CD4-positive, alpha-beta memory T cell (primary cell): ENCODE data around the gene ZNF521. TPM values are rescaled to one million over a fixed set of nuclear protein-coding genes. Genes with fewer than 3 reads are reported as not detected.

Source experiments
- CTCF ChIA-PET: fragments of 350-600 bp; sonication (Branson Sonifier 250); formaldehyde crosslinking; loops from one replicate; lab custom pipeline; 2021; ENCODE audit warnings: inconsistent platforms; ENCODE audit not compliant: partially characterized antibody; lab: Charles Lee
- POLR2A ChIA-PET: fragments of 350-600 bp; sonication (Branson Sonifier 250); formaldehyde crosslinking; loops from one replicate; lab custom pipeline; 2021; ENCODE audit not compliant: partially characterized antibody; lab: Charles Lee
- DNase-seq, 5 donors: peaks; one replicate each; pipeline versions ENCODE4 v3.0.0 to v3.0.0-alpha.2; 2020 to 2022; ENCODE audit warnings: mixed read lengths in 1 of 5
- H3K27ac ChIP-seq: one replicate; pipeline ENCODE4 v1.7.0; 2013; ENCODE audit warnings: low read depth, low read length
- H3K27me3 ChIP-seq: 2 replicates; pipeline ENCODE4 v1.7.0; 2013; ENCODE audit warnings: mild to moderate bottlenecking, low read length, moderate library complexity; ENCODE audit not compliant: insufficient read depth
- H3K36me3 ChIP-seq: 2 replicates; pipeline ENCODE4 v1.7.0; 2013; ENCODE audit warnings: mild to moderate bottlenecking, low read length, moderate library complexity; ENCODE audit not compliant: insufficient read depth
- H3K4me1 ChIP-seq: 2 replicates; pipeline ENCODE4 v1.7.0; 2013; ENCODE audit warnings: mild to moderate bottlenecking, low read length, moderate library complexity; ENCODE audit not compliant: insufficient read depth
- H3K4me3 ChIP-seq, 2 donors: one replicate each; pipeline ENCODE4 v1.7.0; 2013; ENCODE audit warnings: low read length in 2 of 2, mild to moderate bottlenecking in 1 of 2
- H3K9me3 ChIP-seq, 2 donors: one replicate each; pipeline ENCODE4 v1.7.0; 2013; ENCODE audit warnings: low read length in 2 of 2, control low read depth in 1 of 2; ENCODE audit not compliant: control insufficient read depth in 1 of 2
- H3K27ac Mint-ChIP-seq, 7 donors: one replicate each; pipeline ENCODE4 v1.8.0; 2020 to 2021; ENCODE audit warnings: mixed read lengths in 7 of 7, mild to moderate bottlenecking in 6 of 7, inconsistent platforms in 3 of 7, moderate library complexity in 3 of 7
- H3K27me3 Mint-ChIP-seq, 2 donors: one replicate each; pipeline ENCODE4 v1.8.0; 2020 to 2021; ENCODE audit warnings: mixed read lengths in 2 of 2
- H3K36me3 Mint-ChIP-seq, 2 donors: one replicate each; pipeline ENCODE4 v1.8.0; 2020 to 2021; ENCODE audit warnings: mixed read lengths in 2 of 2, inconsistent platforms in 1 of 2, mild to moderate bottlenecking in 1 of 2
- H3K4me1 Mint-ChIP-seq, 4 donors: one replicate each; pipeline ENCODE4 v1.8.0; 2020 to 2021; ENCODE audit warnings: mixed read lengths in 4 of 4, mild to moderate bottlenecking in 1 of 4
- H3K4me3 Mint-ChIP-seq, 8 donors: one replicate each; pipeline ENCODE4 v1.8.0; 2020 to 2021; ENCODE audit warnings: mixed read lengths in 8 of 8, mild to moderate bottlenecking in 7 of 8, moderate library complexity in 6 of 8, inconsistent platforms in 3 of 8
- H3K9me3 Mint-ChIP-seq, 8 donors: one replicate each; pipeline ENCODE4 v1.8.0; 2020 to 2021; ENCODE audit warnings: mixed read lengths in 8 of 8, mild to moderate bottlenecking in 5 of 8, inconsistent platforms in 3 of 8, moderate library complexity in 1 of 8
- intact Hi-C: fragments of 100-400 bp; cut with micrococcal nuclease; formaldehyde crosslinking; loops from one replicate; pipeline ENCODE4 v1.15.1; 2023
- polyA plus RNA-seq, 2 donors: library from polyadenylated mRNA; unstranded; fragments of 300-500 nt; fragmentation: Illumina TruSeq; gene quantifications; one replicate each; pipeline ENCODE4 v1.2.3, GENCODE V29; 2021
- total RNA-seq, 2 experiments: library from RNA; stranded (reverse); gene quantifications; one replicate each; pipeline ENCODE4 v1.2.3, GENCODE V29; 2021

Gene ZNF521
- total and polyA plus RNA-seq, 4 experiments from 2014 or later = not detected

DNA sequence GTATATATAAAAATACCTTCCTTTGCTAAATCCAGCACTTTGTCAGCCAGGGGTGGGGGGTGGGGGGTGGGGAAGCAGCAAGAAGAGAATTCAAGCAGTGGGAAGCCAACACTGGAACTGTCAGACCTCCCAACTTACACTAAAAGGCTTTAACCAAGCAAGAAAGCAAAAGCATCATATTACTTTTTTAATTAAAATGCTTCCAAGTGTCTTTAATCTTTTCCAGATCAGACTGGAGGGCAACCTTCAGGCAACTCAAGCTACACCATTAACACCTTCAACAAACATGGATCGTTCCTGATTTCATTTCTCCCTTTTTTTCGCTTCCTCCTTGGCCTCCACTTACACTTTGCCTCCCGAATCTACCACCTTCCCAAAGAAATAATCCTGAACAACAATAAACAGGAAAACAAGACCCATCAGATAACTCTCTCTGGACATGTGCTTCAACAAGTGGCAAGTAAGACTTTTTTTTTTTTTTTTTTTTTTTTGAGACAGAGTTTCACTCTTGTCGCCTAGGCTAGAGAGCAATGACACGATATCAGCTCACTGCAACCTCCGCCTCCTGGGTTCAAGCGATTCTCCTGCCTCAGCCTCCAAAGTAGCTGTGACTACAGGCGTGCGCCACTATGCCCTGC is 35.5 kb downstream of the ZNF521 start:
- H3K36me3 Mint-ChIP-seq = no peaks in the 10 kb centered on the region
- H3K4me1 Mint-ChIP-seq = no peaks in the 10 kb centered on the region
- POLR2A ChIA-PET = no interaction called here
- H3K4me1 ChIP-seq = no peaks in the 10 kb centered on the region
- no peaks in the 10 kb centered on the region for H3K27me3 Mint-ChIP-seq
- no peak overlapping the region for H3K27ac Mint-ChIP-seq
- CTCF ChIA-PET = no interaction called here
- H3K4me3 Mint-ChIP-seq = no peak overlapping the region
- no peak overlapping the region for H3K27ac ChIP-seq
- H3K4me3 ChIP-seq = no peak overlapping the region
- no peaks in the 10 kb centered on the region for H3K27me3 ChIP-seq
- H3K9me3 ChIP-seq = no peaks in the 10 kb centered on the region
- peaks cover 0 to 3% (median 0%) of the 10 kb centered on the region in 8 donors for H3K9me3 Mint-ChIP-seq
- no peaks in the 10 kb centered on the region for H3K36me3 ChIP-seq
- intact Hi-C loops = no loop called here
- no peak for DNase-seq

DNA sequence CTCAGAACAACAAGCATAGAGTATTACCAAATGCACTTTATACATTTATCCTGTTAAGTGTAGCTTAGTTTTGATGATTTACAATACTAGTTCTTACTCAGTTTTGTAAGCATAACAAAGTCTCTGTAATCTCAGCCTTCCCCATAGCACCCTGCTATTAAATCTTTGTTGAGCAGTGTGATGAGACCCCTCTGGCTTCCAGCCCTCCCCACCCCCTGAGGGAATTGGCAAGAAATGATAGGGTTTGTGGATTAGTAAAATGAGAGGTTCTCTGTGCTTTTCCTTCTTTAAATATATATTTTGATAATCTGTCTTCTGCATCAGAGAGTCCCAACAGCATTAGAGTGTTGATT is 37.2 kb downstream of the ZNF521 start:
- Mint-ChIP-seq H3K9me3 (peaks cover 0 to 3% (median 0%) of the 10 kb centered on the region in 8 donors), H3K27me3 (peaks cover 0 to 1% of the 10 kb centered on the region in 2 donors), H3K27ac (no peak overlapping the region), H3K4me1 (no peaks in the 10 kb centered on the region), H3K4me3 (no peak overlapping the region), H3K36me3 (no peaks in the 10 kb centered on the region)
- intact Hi-C loops = no loop called here
- Histone ChIP-seq H3K27ac (no peak overlapping the region), H3K36me3 (no peaks in the 10 kb centered on the region), H3K27me3 (no peaks in the 10 kb centered on the region), H3K4me3 (no peak overlapping the region), H3K4me1 (no peaks in the 10 kb centered on the region), H3K9me3 (no peaks in the 10 kb centered on the region)
- ChIA-PET POLR2A (no interaction called here), CTCF (no interaction called here)
- no peak for DNase-seq

DNA sequence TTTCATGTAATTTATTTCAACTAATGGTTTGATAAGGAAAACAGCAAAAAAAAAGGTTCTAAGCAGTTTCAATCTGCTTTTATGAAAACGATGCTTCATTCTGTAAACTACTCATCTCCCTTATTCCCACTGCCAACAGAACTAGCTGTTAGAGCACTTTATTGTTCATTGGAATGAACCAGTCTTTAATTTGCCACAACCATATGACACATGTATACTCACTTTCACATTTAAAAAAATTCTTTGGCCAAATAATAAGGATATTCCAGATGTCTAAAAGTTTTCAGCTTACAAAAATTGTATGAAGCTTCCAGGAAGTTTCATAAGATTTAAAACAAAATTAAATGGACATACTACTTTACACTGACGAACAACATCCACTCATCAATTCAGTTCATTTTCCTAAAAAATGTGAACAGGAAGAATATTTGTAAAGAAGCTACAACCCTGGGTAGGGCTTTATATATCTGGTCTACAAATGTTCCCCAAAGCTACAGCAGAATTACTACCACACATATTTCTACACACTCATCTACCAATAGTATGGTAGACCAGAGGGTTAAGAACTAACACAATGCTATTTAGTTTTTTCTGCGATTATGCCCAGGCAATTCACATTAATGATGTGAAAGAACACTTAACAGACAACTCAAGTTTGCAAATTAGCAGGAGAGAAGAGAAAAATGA is 37.7 kb downstream of the ZNF521 start:
- H3K36me3 ChIP-seq = no peaks in the 10 kb centered on the region
- no peaks in the 10 kb centered on the region for H3K9me3 ChIP-seq
- H3K27me3 ChIP-seq = no peaks in the 10 kb centered on the region
- H3K4me3 Mint-ChIP-seq = no peak overlapping the region
- no peaks in the 10 kb centered on the region for H3K4me1 Mint-ChIP-seq
- ChIA-PET POLR2A (no interaction called here), CTCF (no interaction called here)
- no peak overlapping the region for H3K27ac Mint-ChIP-seq
- intact Hi-C loops = no loop called here
- no peaks in the 10 kb centered on the region for H3K36me3 Mint-ChIP-seq
- DNase-seq = no peak
- H3K4me1 ChIP-seq = no peaks in the 10 kb centered on the region
- H3K27ac ChIP-seq = no peak overlapping the region
- H3K9me3 Mint-ChIP-seq = peaks cover 0 to 3% (median 0%) of the 10 kb centered on the region in 8 donors
- no peak overlapping the region for H3K4me3 ChIP-seq
- peaks cover 0 to 1% of the 10 kb centered on the region in 2 donors for H3K27me3 Mint-ChIP-seq

DNA sequence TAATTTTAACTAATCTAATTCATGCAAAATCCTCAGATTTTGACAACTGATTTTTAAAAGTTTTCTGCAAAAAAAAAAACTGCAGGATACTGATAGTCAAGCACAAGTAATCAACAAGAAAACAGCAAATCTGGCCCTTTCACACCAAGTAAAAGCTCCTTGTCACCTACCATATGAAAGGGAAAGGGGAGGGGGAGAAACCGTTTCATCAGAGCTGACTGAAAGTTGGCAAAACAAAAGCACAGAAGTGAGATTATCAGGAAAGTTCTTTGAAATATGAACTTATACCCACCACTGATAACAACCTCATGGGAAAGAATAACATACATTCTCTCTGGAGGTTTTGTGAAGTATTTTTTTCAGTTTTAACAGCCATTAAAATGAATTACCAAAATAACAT is 38.7 kb downstream of the ZNF521 start:
- H3K36me3 Mint-ChIP-seq = no peaks in the 10 kb centered on the region
- Histone ChIP-seq H3K4me3 (no peak overlapping the region), H3K36me3 (no peaks in the 10 kb centered on the region), H3K27ac (no peak overlapping the region), H3K27me3 (no peaks in the 10 kb centered on the region), H3K4me1 (no peaks in the 10 kb centered on the region), H3K9me3 (no peaks in the 10 kb centered on the region)
- no peak overlapping the region for H3K27ac Mint-ChIP-seq
- no peak for DNase-seq
- peaks cover 0 to 1% of the 10 kb centered on the region in 2 donors for H3K27me3 Mint-ChIP-seq
- CTCF ChIA-PET = no interaction called here
- no peak overlapping the region for H3K4me3 Mint-ChIP-seq
- POLR2A ChIA-PET = no interaction called here
- H3K4me1 Mint-ChIP-seq = no peaks in the 10 kb centered on the region
- intact Hi-C loops = no loop called here
- peaks cover 0 to 4% (median 0%) of the 10 kb centered on the region in 8 donors for H3K9me3 Mint-ChIP-seq

DNA sequence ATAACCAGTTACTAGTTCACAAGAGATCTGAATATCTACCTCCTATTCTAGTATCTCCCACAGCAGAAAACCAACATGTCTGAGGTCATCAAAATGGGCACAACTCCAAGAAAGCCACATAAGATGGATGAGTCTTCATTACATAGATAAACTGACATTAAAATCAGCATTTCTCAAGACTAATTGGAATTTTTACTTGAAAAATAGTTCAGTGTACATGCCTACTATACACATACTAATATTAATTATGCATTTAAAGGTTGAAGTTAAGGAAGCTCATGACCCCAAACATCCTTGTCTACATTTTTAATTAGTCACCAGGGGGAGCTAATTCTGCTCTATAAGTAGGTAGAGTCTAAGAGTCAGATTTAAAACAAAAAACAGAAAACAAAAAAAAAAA is 41.9 kb downstream of the ZNF521 start:
- no peak overlapping the region for H3K27ac Mint-ChIP-seq
- no peaks in the 10 kb centered on the region for H3K4me1 Mint-ChIP-seq
- intact Hi-C loops = no loop called here
- H3K27me3 ChIP-seq = no peaks in the 10 kb centered on the region
- peaks cover 0 to 6% (median 0%) of the 10 kb centered on the region in 8 donors for H3K9me3 Mint-ChIP-seq
- no peak overlapping the region for H3K4me3 ChIP-seq
- no peak for DNase-seq
- no peaks in the 10 kb centered on the region for H3K36me3 ChIP-seq
- no peaks in the 10 kb centered on the region for H3K9me3 ChIP-seq
- no peak overlapping the region for H3K27ac ChIP-seq
- ChIA-PET POLR2A (no interaction called here), CTCF (no interaction called here)
- H3K36me3 Mint-ChIP-seq = no peaks in the 10 kb centered on the region
- no peak overlapping the region for H3K4me3 Mint-ChIP-seq
- H3K4me1 ChIP-seq = no peaks in the 10 kb centered on the region
- H3K27me3 Mint-ChIP-seq = peaks cover 0 to 1% of the 10 kb centered on the region in 2 donors

DNA sequence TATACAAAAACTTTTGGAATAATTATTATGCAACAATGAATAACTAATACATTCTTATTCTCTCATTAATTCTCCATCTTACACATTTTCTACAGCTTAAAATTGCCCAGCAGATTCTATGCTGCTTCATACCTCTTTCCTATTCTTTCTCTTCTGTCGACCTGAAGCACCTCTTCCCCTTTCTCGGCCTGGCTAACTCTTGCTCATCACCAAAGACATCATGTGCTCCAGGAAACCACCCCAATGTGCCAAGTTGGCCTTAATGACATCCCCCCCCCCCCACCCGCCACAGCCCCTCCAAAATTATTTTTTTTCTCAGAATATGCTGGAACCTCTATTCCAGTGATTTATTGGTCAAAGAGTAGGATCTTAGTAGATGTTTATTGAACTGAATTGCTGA is 43.6 kb downstream of the ZNF521 start:
- Mint-ChIP-seq H3K27ac (no peak overlapping the region), H3K36me3 (no peaks in the 10 kb centered on the region)
- H3K4me1 ChIP-seq = no peaks in the 10 kb centered on the region

DNA sequence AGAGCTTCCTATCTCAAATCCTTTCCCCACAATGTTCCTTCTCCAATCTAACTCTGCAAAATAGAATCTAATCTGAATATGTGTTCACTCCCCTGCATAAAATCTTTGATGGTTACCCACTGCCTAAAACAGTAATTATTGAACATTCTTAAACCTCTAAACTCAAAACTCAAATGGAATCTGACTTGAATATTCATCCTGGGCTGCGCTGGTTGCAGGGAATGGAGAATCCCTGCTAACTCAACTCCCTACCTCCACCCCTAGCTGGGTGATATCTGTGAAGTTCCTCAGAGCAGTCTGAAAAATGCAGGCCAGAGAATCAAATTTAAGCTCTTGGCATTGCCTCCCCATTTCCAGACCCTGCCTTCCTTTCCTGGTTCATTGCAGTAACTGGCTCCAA is 44.8 kb downstream of the ZNF521 start:
- H3K4me3 ChIP-seq = no peak overlapping the region
- no peak overlapping the region for H3K4me3 Mint-ChIP-seq
- ChIA-PET POLR2A (no interaction called here), CTCF (no interaction called here)
- no peaks in the 10 kb centered on the region for H3K9me3 ChIP-seq
- no peaks in the 10 kb centered on the region for H3K36me3 ChIP-seq
- H3K9me3 Mint-ChIP-seq = peaks cover 0 to 6% (median 0%) of the 10 kb centered on the region in 8 donors
- DNase-seq = no peak
- H3K27ac ChIP-seq = no peak overlapping the region
- H3K27me3 Mint-ChIP-seq = peaks cover 0 to 3% of the 10 kb centered on the region in 2 donors
- intact Hi-C loops = no loop called here
- no peaks in the 10 kb centered on the region for H3K27me3 ChIP-seq
- no peak overlapping the region for H3K27ac Mint-ChIP-seq
- H3K36me3 Mint-ChIP-seq = no peaks in the 10 kb centered on the region
- no peaks in the 10 kb centered on the region for H3K4me1 ChIP-seq
- H3K4me1 Mint-ChIP-seq = no peaks in the 10 kb centered on the region

More for the DNA sequence above, 43.6 kb downstream of the ZNF521 start:
- H3K4me3 Mint-ChIP-seq = no peak overlapping the region
- ChIA-PET POLR2A (no interaction called here), CTCF (no interaction called here)
- peaks cover 0 to 6% (median 1%) of the 10 kb centered on the region in 8 donors for H3K9me3 Mint-ChIP-seq
- intact Hi-C loops = no loop called here
- H3K36me3 ChIP-seq = no peaks in the 10 kb centered on the region
- DNase-seq = no peak
- H3K27ac ChIP-seq = no peak overlapping the region
- H3K27me3 ChIP-seq = no peaks in the 10 kb centered on the region
- H3K27me3 Mint-ChIP-seq = peaks cover 0 to 3% of the 10 kb centered on the region in 2 donors
- H3K9me3 ChIP-seq = no peaks in the 10 kb centered on the region
- no peak overlapping the region for H3K4me3 ChIP-seq
- H3K4me1 Mint-ChIP-seq = no peaks in the 10 kb centered on the region
